NCI-H524 (cell line): Measurements from ENCODE around the gene MAP2K3.

ENCODE experiments used
- DNase-seq, 2 experiments: peaks; one replicate each; lab custom pipeline; 2025; lab: John Stamatoyannopoulos, UW

MAP2K3 gene

GRCh38 chr17:21252796-21253645 is 31.5 kb upstream of the MAP2K3 start, which contains the start of gene NATD1:
Gene NATD1, minus strand, starts transcription at chr17:21253410. Its CDS starts 146 bp downstream, at chr17:21253264.
- peak; percentile 54 to 81 for DNase-seq

DNA sequence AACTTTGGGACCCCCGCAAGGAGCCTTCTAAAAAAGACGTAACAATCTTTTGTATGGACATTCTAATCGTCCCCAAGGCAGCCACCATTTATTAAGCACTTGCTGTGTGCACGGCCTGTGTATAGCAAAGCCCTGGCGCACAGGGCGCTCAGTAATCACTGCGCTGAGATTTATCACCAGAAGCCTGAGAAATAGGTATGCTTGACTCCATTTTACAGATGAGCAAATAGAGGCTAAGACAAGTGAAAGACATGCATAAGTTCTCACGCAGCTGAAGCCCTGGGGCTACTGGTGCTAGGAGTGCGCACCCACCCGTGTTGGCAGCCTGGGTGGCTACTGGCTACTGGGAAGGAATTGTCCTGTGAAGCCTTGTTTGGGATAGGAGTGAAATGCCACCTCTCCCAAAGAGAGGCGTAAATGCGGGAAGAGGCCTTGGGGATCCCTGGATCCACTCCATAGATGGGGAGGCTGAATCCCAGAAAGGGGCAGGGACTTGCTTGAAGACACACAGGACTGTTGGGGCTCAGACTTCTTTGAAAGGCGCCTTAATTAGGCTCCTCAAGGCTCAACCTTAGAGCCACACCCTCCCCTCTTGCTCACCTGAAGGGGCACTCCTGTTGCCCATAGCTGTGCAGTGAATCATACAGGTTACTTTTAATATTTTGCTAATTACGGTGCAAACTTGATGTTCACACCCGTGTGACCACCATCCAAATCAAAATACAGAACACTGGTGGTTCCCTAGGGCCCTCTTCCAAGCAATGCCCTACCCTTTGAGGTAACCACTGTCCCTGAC is 30.7 kb upstream of the MAP2K3 start:
- no peak for DNase-seq

DNA sequence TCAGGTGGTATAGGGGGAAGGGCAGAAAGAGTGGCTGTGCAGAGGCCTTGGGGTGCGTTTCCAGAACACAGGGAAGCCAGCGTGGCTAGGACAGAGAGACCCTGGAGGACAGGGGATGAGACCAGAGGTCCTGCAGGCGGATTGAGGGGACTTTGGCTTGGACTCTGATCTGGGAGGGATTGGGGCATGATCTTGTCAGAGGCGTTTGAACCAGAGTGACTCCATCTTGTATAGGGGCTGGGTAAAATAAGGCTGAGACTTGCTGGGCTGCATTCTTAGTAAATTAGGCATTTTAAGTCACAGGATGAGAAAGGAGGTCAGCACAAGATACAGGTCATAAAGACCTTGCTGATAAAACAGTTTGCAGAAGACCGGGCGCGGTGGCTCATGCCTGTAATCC is 25.9 kb upstream of the MAP2K3 start:
- no peak for DNase-seq

- no peak for DNase-seq
Measured at GRCh38 chr17:21262259-21262993, 22.1 kb upstream of the MAP2K3 start.

DNA sequence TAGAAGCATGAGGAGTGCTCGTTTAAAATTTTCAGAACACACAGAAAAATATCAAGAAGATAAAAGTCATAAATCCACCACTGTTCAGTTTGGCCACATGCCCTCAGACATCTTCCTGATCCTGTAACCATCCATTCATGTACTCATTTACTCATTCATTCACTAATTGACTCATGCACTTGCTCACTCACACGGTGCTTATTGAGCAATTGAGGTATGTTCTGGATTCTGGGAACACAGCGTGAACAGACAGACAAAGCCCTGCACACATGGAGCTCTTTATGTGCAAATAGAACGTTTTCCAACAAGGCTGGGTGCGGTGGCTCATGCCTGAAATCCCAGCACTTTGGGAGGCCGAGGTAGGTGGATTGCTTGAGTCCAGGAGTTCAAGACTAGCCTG is 21.1 kb upstream of the MAP2K3 start:
- no peak for DNase-seq

GRCh38 chr17:21268596-21269188 is 15.8 kb upstream of the MAP2K3 start:
- no peak for DNase-seq

- no peak for DNase-seq
Measured at GRCh38 chr17:21269394-21269793, 15.1 kb upstream of the MAP2K3 start.

DNA sequence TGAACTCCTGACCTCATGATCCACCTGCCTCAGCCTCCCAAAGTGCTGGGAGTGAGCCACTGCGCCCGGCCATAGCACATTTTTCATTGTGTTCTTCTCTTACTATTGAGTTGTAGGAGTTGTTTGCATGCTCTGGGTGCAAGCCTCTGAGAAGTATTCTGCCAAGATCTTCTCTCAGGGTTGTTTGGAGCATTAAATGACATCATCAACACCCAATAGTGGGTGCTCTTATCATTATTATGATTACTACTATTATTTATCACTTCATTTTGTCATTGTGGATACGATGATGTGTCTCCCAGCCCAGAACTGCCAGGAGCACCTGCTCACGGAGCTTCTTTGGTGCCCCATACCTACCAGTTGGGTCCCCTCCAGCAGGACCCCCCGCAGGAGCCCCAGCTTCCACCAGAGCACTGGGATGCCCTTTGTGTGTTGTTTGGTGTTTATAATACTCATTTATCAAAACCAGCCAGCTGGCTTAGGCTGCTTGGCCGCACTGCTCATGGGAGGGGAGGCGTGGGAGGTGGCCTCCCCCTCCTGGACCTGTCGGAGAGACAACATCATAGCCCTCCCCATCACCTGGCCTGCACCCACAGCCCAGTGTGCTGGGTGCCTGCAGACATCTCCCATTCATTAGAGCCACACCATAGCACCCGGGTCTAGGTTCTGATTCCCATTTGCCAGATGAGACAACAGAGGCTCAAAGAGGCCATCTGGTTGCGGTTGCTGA is 12.9 kb upstream of the MAP2K3 start:
- DNase-seq: no peak

DNA sequence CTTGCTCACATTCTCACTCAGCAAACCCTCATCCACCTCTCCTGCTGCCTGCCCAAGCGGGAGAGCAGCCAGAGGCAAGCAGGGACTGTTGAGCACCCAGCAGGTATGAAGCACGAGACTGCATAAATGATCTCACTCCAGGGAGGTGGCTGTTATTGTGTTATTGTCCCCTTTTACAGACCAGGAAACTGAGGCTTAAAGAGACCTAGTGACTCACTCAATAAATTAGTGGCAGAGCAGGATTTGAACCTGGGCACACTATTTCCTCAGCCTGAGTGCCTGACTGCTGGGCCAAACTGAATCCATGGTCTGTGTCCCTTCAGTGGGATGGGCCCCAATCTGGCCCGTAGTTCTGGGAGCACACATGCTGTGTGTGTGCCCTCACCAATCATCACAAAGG is 12.3 kb upstream of the MAP2K3 start:
- no peak for DNase-seq

GRCh38 chr17:21272881-21273792 is 11.4 kb upstream of the MAP2K3 start:
- DNase-seq: no peak

DNA sequence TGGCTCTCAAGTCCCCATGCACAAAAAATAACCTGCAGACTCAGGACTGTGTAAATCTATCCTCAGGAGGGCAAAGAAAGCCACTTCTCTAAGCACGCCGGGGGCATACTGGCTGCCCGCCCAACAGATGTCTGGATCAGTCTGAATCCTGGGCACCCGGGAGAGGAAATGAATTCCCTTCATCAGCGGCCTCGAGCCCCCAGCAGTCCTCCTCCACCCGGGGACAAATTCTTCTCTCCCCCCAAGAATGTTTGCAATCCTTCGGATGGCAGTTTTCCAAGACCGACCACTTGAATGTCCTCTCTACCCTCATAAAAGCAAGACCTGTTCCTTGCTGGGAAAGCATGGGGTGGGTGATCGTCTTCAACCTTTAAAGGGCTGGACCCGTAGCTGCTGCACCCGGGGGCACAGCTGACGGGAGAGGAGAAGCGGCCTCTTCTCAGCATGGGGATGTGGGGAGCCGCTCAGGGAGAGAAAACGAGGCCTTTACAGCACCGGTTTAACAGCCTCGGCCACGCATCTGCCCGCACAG is 9.4 kb upstream of the MAP2K3 start:
- peak; percentile 57 to 77 for DNase-seq

- peak; percentile 66 to 89 for DNase-seq
Measured at GRCh38 chr17:21275579-21276263, 8.8 kb upstream of the MAP2K3 start.

- DNase-seq: no peak
Measured at GRCh38 chr17:21276264-21276588, 8.3 kb upstream of the MAP2K3 start.

DNA sequence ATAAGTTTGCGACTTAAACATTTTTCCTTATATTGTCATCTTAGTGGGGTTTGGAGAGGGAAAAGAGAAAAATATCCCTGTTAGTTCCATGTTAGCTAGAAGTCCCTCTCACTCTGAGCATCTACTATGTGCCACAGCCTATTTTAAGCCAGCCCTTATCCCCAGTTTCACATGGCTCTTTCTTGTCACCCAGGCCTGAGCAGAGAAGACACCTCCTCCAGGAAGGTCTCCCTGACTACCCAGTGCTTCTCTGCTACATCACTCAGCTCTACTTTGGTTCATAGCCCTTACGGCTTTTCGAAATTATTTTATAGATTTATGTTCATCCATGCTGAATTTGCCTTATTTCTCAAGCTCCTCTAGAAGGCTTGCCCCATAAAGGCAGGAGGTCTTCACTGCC is 7.2 kb upstream of the MAP2K3 start:
- no peak for DNase-seq

GRCh38 chr17:21278450-21279197 is 5.9 kb upstream of the MAP2K3 start:
- no peak for DNase-seq

DNA sequence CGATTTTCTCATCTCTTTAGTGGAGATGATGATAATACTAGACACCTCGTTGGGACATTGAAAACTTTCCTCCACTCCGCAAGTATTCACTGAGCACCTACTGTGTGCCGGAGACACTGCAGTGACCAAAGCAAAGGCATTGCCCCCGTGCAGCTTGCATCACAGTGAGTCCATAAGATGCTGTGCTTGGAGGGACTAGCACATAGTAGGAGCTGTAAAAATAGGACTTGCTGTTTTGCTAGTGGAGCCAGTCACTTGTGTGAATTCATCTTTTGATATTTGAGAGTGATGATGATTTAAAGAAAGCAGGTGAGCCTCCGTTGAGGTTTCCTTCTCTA is 5.3 kb upstream of the MAP2K3 start:
- no peak for DNase-seq

DNA sequence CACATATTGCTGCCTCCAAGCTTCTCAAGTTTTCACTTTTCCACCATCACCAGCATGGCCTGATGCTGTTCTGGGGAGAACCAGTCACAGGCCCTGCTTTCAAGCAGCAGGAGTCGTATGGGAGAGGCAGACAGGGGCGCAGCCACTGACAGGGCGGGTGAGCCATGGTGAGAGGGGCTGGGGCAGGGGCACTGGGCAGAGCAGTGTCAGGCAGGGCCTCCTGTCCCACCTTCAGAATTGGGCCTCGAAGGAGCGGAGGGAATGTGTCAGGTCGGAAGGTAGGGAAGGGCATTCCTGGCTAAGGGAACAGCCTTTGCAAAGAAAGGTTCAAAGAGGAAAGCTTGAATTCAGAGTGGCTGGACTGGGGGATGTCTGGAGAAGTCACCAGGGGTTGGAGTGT is 4.9 kb upstream of the MAP2K3 start:
- no peak for DNase-seq

- peak; percentile 79 to 87 for DNase-seq
Measured at GRCh38 chr17:21280081-21280518, 4.4 kb upstream of the MAP2K3 start.

GRCh38 chr17:21282231-21282630 is 2.3 kb upstream of the MAP2K3 start:
- DNase-seq: peak in 1 of 2 experiments; percentile 46
